ENCODE measurements around the gene GPRIN2.
"Not testable (repeated sequence)": the region's sequence is repeated elsewhere in the genome, so short reads cannot be mapped to it uniquely, and the experiment has no call there.

GPRIN2 gene

DNA sequence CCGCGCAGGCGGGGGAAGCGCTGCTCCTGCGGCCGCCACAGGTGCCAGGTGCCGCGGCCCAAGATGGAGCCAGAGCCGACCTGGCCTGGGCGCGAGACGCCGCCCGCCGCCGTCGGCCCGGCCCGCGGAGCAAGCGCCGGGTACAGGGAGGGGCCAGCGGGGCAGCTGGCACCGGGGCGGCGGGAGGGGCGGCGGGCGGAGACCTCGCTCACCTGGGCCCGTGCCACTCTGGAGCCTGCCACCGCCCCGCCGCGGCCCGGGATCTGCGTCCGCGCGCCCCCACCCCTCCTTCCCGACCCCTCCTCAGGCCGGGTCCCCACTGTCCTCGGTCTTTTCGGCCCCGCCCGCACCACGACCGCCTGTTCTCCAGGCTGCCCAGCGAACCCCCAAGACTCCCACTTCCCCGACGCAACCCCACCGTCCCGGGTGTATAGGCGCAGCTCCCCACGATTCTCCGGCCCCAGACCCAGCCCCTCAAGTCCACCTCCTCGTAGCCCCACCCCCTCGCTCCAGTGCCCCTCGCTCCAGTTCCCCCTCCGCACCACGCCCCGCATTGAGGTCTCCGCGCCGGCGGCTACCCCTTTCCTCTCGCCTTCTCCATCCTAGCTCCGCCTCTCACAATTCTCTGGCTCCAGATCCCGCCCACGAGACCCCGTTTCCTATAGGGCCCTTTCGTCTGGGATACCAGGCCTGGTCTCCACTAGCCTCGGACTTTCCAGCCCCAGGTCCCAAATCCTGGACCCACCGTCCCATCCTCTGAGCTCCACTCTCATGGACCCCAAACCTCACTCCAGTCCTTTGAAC lies at the start of gene GPRIN2:
TSS of gene GPRIN2 (minus strand) at position 144 of the 804 bp plus-strand sequence. CDS start 5,922 bp downstream, outside the sequence.
- H3K4me3 ChIP-seq (ENCODE audit: low read length) = peak within 1 kb of the TSS; percentile 39
- no peak for DNase-seq (ENCODE audit: low read depth)
- TF ChIP-seq, protein P1, sequence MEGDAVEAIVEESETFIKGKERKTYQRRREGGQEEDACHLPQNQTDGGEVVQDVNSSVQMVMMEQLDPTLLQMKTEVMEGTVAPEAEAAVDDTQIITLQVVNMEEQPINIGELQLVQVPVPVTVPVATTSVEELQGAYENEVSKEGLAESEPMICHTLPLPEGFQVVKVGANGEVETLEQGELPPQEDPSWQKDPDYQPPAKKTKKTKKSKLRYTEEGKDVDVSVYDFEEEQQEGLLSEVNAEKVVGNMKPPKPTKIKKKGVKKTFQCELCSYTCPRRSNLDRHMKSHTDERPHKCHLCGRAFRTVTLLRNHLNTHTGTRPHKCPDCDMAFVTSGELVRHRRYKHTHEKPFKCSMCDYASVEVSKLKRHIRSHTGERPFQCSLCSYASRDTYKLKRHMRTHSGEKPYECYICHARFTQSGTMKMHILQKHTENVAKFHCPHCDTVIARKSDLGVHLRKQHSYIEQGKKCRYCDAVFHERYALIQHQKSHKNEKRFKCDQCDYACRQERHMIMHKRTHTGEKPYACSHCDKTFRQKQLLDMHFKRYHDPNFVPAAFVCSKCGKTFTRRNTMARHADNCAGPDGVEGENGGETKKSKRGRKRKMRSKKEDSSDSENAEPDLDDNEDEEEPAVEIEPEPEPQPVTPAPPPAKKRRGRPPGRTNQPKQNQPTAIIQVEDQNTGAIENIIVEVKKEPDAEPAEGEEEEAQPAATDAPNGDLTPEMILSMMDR (conservative IDR thresholded peaks at IDR 0.05; ENCODE audit: low read depth, low read length) = no peak

GRCh38 chr10:46600516-46600915 lies 44.1 kb upstream of the GPRIN2 start:
- H3K4me3 ChIP-seq (ENCODE audit: low read length); DNase-seq (ENCODE audit: low read depth): not testable (repeated sequence)

GRCh38 chr10:46597616-46598246 lies 41.3 kb upstream of the GPRIN2 start:
- DNase-seq (ENCODE audit: low read depth) = not testable (repeated sequence)
- H3K4me3 ChIP-seq (ENCODE audit: low read length) = peak overlapping the region; percentile 34

GRCh38 chr10:46596570-46596969 lies 40.1 kb upstream of the GPRIN2 start:
- not testable (repeated sequence) for DNase-seq (ENCODE audit: low read depth); H3K4me3 ChIP-seq (ENCODE audit: low read length)

- DNase-seq (ENCODE audit: low read depth); H3K4me3 ChIP-seq (ENCODE audit: low read length): not testable (repeated sequence)
Observed at GRCh38 chr10:46594453-46595063, 38.1 kb upstream of the GPRIN2 start.

- H3K4me3 ChIP-seq (ENCODE audit: low read length); DNase-seq (ENCODE audit: low read depth): not testable (repeated sequence)
Observed at GRCh38 chr10:46593307-46593706, 36.8 kb upstream of the GPRIN2 start.

- H3K4me3 ChIP-seq (ENCODE audit: low read length); DNase-seq (ENCODE audit: low read depth): not testable (repeated sequence)
Observed at GRCh38 chr10:46591053-46591452, 34.6 kb upstream of the GPRIN2 start.

DNA sequence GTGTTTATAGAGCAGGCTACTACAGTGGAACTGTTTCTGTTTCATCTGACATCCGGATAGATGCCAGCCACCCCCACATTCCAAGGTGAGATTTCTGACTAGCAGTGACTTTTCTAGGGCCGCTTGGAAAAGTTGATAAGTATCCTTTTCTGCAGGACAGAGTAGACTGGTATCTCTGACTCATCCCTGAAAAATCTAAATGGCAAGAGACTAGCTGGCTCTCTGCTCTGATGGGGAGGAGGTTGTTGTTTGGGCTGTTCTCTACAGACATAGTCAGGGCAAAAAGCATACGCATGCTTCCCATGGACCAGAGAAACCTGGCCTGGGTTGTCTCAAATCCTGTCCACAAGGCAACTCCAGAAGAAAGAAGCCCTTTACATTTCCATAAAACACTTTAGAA lies 33.1 kb upstream of the GPRIN2 start:
- H3K4me3 ChIP-seq (ENCODE audit: low read length); DNase-seq (ENCODE audit: low read depth): not testable (repeated sequence)

- DNase-seq (ENCODE audit: low read depth); H3K4me3 ChIP-seq (ENCODE audit: low read length): not testable (repeated sequence)
Observed at GRCh38 chr10:46588221-46588620, 31.8 kb upstream of the GPRIN2 start.

DNA sequence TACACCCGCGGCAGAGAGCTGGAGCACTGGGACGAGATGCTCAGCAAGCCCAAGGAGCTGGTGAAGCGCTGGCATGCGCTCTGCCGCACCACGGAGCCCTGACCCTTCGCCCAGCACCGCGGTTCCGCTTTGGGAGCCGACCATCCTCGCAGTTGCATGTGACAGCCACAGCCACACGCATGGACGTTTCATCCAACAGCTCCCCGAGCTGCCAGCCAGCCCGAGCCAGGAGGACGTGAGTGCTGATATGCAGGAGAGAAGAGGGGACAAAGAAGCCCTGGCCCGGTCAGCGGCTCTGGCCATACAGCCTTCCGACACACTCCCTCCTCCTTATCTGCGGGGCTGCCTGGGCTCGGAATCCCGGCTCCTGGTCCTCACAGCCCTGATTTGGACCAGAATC lies 31.1 kb upstream of the GPRIN2 start:
- not testable (repeated sequence) for DNase-seq (ENCODE audit: low read depth)

DNA sequence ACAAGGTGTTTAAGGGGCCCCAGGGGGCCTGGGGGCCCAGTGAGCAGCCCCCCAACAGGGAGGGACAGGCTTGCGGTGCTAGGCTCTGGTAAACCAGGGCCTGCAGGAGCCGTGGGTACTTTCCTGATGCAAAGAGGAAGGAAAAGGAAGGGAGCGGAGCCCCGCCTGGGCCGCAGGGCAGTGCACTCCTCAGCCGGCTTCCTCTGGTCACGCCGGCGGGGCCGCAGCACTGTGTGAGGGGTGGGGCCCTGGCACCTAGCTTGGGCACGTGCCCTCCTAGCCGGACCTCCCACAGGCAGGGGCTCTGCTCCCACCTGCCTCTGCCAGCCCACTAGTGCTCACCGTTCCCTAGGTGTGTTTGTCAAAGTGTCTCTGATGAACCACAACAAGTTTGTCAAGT lies 28.8 kb upstream of the GPRIN2 start:
- not testable (repeated sequence) for DNase-seq (ENCODE audit: low read depth); H3K4me3 ChIP-seq (ENCODE audit: low read length)

More for the DNA sequence above, 31.1 kb upstream of the GPRIN2 start:
- H3K4me3 ChIP-seq (ENCODE audit: low read length) = not testable (repeated sequence)

- H3K4me3 ChIP-seq (ENCODE audit: low read length); DNase-seq (ENCODE audit: low read depth): not testable (repeated sequence)
Observed at GRCh38 chr10:46584196-46584595, 27.7 kb upstream of the GPRIN2 start.

DNA sequence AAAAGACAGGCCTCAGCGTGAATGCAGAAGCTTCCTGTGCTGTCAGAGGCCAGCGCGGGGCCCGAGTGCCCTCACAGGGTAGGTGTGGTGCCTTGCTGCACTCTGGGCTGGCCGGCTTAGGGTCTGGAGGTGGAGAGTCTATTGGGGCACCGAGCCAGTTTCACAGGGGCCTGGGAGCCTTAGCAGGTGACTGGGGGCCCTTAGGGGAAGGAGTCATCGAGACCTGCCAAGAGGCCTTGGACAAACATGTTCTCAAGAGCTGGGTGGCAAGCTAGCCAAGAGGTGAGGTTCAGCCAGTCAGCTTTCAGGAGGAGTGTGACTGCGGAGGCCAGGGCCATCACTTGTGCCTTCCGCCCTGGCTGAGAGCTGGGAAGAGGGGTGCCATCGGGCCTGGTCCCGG lies 26.1 kb upstream of the GPRIN2 start:
- not testable (repeated sequence) for DNase-seq (ENCODE audit: low read depth); H3K4me3 ChIP-seq (ENCODE audit: low read length)

GRCh38 chr10:46581997-46582396 lies 25.5 kb upstream of the GPRIN2 start:
- not testable (repeated sequence) for H3K4me3 ChIP-seq (ENCODE audit: low read length); DNase-seq (ENCODE audit: low read depth)

GRCh38 chr10:46579378-46579777 lies 22.9 kb upstream of the GPRIN2 start:
- H3K4me3 ChIP-seq (ENCODE audit: low read length); DNase-seq (ENCODE audit: low read depth): not testable (repeated sequence)

GRCh38 chr10:46578474-46579178 lies 22.2 kb upstream of the GPRIN2 start, which contains the start of gene SYT15:
Gene SYT15 (plus strand): TSS chr10:46579128. CDS start chr10:46579169, 41 bp downstream.
- not testable (repeated sequence) for DNase-seq (ENCODE audit: low read depth); H3K4me3 ChIP-seq (ENCODE audit: low read length)

GRCh38 chr10:46577624-46578473 lies 21.4 kb upstream of the GPRIN2 start:
- not testable (repeated sequence) for DNase-seq (ENCODE audit: low read depth); H3K4me3 ChIP-seq (ENCODE audit: low read length)
